K562 (cell line): ENCODE measurements around the gene ZNF224. TPM values are rescaled to one million over a fixed set of nuclear protein-coding genes. Genes with fewer than 3 reads are reported as not detected.

Source experiments
- CCAR2 ChIP-seq: fragments of 200-400 bp; formaldehyde crosslinking; IDR thresholded peaks from 2 replicates; pipeline ENCODE4 v1.6.1; 2017; ENCODE audit warnings: mild to moderate bottlenecking, low read depth, low read length
- DPF2 ChIP-seq: fragments of 450-650 bp; IDR thresholded peaks from 2 replicates; pipeline ENCODE4 v1.6.1; 2016
- HCFC1 ChIP-seq: IDR thresholded peaks from 2 replicates; pipeline ENCODE4 v1.6.1; 2012; ENCODE audit warnings: low read depth, low read length, improper control_type of control experiment
- HDAC3 ChIP-seq: fragments of 450-650 bp; IDR thresholded peaks from 2 replicates; pipeline ENCODE4 v1.6.1; 2018; ENCODE audit warnings: borderline replicate concordance, mild to moderate bottlenecking, moderate library complexity; ENCODE audit not compliant: partially characterized antibody
- KDM4B ChIP-seq, 2 experiments: fragments of 450-650 bp in 1 of 2; sonication (generic) in 1 of 2; IDR thresholded peaks; 2 replicates each; pipeline ENCODE4 v1.6.1; 2016 to 2017; ENCODE audit warnings: borderline replicate concordance in 2 of 2, antibody characterized with exemption in 1 of 2, low read depth in 1 of 2, mild to moderate bottlenecking in 1 of 2
- LCOR ChIP-seq: sonication (generic); formaldehyde crosslinking; IDR thresholded peaks from 2 replicates; pipeline ENCODE4 v1.8.0; 2022; ENCODE audit warnings: mild to moderate bottlenecking, missing genetic modification reagents
- MBD2 ChIP-seq: sonication (generic); IDR thresholded peaks from 2 replicates; pipeline ENCODE4 v1.6.1; 2016; ENCODE audit warnings: low read depth, borderline replicate concordance
- MTF1 ChIP-seq: fragments of 250-450 bp; sonication (Bioruptor Pico); IDR thresholded peaks from 2 replicates; pipeline ENCODE4 v1.9.0; 2021; ENCODE audit warnings: moderate library complexity, mild to moderate bottlenecking, inconsistent platforms, borderline replicate concordance
- TBL1XR1 ChIP-seq, 2 experiments: IDR thresholded peaks; 2 replicates each; pipeline ENCODE4 v1.6.1; 2012; ENCODE audit warnings: improper control_type of control experiment in 2 of 2, low read length in 2 of 2, mild to moderate bottlenecking in 1 of 2
- ZNF165 ChIP-seq: fragments of 250-450 bp; sonication (Bioruptor Pico); IDR thresholded peaks from 2 replicates; pipeline ENCODE4 v1.4.0; 2020; ENCODE audit warnings: borderline replicate concordance
- polyA plus RNA-seq, 8 experiments: library from polyadenylated mRNA; depleted of rRNA in 4 of 8; stranded (reverse) in 5 of 8; unstranded in 3 of 8; fragments of >200 nt; fragmentation: Nextera tagmentation in 2 of 8; fragmentation: Illumina TruSeq in 1 of 8; extraction: Ambion mirVana in 2 of 8; extraction: Trizol in 1 of 8; gene quantifications; 2 replicates each; pipeline versions ENCODE4 v1.2.1 to v1.2.3, GENCODE V29; 2011 to 2014; ENCODE audit warnings: inconsistent platforms in 1 of 8, missing spikeins in 1 of 8
- total RNA-seq, 7 experiments: library from RNA; depleted of rRNA in 6 of 7; stranded (reverse); fragments of >200 nt in 6 of 7; fragmentation: Illumina TruSeq in 2 of 7; extraction: Trizol in 2 of 7; gene quantifications; 2 replicates each; pipeline versions ENCODE4 v1.2.1 to v1.2.3, GENCODE V29; 2011 to 2021; ENCODE audit warnings: low replicate concordance in 1 of 7
- TF ChIP-seq, protein P1 (sequence below): fragments of 250-450 bp; sonication (Bioruptor Pico); IDR thresholded peaks from 2 replicates; pipeline ENCODE4 v1.9.0; 2021; ENCODE audit warnings: mild to moderate bottlenecking, inconsistent platforms
- TF ChIP-seq, protein P2 (sequence below): sonication (generic); formaldehyde crosslinking; IDR thresholded peaks from 2 replicates; pipeline ENCODE4 v1.8.0; 2023; ENCODE audit warnings: mild to moderate bottlenecking, missing genetic modification reagents
- TF ChIP-seq, protein P3 (sequence below): fragments of 250-450 bp; sonication (Bioruptor Pico); IDR thresholded peaks from 2 replicates; pipeline ENCODE4 v1.5.0; 2021; ENCODE audit warnings: mild to moderate bottlenecking, moderate library complexity
- TF ChIP-seq, protein P4 (sequence below): fragments of 150-350 bp; conservative IDR thresholded peaks from 2 replicates; pipeline ENCODE4 v1.6.1; 2014; ENCODE audit warnings: low read length

The ZNF224 gene
- total and polyA plus RNA-seq, 9 of the 15 experiments (the other 6 are each of a cell fraction or from before 2014, with no cell fraction given), result 4.4 to 15.6 (median 10.0) TPM

DNA sequence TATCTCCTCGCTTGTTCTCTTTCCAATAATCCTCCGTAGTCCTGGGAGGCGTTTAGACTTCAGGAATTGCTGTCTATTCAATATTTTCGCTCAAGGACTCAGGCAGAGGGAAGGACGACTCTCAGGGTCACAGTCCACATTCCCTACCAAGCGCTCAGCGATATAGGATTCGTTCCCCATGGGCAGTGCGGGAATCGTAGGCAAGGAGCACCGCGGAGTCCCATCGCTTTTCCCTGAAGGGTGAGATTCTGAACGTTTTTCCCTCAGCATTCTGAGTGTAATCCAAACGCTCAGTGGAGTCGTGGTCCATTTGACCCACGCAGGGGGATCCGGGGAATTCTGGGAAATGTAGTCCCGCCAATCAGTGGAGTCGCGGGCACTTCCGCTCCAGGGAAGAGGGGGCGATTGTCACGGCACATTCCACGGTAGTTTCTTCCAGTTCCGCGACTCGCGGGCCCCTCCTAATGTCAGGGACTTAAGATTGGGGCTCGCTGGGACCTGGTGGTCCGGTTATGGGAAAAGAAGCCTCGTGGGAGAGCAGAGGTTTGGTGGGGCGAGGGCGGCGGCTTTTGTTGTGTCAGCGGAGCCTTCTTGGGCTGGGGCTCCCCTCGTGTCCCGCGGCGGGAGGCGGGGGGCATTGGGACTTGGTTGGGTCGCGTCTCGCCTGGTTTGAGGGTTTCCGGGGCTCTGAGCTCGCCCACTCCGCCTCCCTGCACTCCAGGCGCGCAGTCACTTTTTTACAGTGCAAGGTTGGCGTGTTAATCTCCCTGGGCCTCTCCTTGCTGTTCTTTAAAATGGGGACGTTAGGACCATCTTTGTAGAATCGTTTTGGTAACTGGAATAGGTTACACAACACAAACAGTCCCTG is 47.3 kb downstream of the ZNF224 start, which contains the start of gene ZNF234 (continued):
- TF ChIP-seq TBL1XR1 (IDR thresholded peaks at IDR 0.05; ENCODE audit: low read length in 2 of 2) (no peak), MTF1 (CRISPR knock-in tag) (no peak), HDAC3 (no peak), MBD2 (no peak), HCFC1 (peak; percentile 80), ZNF165 (CRISPR knock-in tag) (no peak), CCAR2 (no peak), LCOR (CRISPR knock-in tag) (no peak), KDM4B (IDR thresholded peaks at IDR 0.05; ENCODE audit: borderline replicate concordance in 2 of 2, low read depth in 1 of 2) (no peak), DPF2 (no peak)
- TF ChIP-seq, protein P1, sequence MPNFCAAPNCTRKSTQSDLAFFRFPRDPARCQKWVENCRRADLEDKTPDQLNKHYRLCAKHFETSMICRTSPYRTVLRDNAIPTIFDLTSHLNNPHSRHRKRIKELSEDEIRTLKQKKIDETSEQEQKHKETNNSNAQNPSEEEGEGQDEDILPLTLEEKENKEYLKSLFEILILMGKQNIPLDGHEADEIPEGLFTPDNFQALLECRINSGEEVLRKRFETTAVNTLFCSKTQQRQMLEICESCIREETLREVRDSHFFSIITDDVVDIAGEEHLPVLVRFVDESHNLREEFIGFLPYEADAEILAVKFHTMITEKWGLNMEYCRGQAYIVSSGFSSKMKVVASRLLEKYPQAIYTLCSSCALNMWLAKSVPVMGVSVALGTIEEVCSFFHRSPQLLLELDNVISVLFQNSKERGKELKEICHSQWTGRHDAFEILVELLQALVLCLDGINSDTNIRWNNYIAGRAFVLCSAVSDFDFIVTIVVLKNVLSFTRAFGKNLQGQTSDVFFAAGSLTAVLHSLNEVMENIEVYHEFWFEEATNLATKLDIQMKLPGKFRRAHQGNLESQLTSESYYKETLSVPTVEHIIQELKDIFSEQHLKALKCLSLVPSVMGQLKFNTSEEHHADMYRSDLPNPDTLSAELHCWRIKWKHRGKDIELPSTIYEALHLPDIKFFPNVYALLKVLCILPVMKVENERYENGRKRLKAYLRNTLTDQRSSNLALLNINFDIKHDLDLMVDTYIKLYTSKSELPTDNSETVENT (CRISPR knock-in tag), result no peak
- TF ChIP-seq, protein P2, sequence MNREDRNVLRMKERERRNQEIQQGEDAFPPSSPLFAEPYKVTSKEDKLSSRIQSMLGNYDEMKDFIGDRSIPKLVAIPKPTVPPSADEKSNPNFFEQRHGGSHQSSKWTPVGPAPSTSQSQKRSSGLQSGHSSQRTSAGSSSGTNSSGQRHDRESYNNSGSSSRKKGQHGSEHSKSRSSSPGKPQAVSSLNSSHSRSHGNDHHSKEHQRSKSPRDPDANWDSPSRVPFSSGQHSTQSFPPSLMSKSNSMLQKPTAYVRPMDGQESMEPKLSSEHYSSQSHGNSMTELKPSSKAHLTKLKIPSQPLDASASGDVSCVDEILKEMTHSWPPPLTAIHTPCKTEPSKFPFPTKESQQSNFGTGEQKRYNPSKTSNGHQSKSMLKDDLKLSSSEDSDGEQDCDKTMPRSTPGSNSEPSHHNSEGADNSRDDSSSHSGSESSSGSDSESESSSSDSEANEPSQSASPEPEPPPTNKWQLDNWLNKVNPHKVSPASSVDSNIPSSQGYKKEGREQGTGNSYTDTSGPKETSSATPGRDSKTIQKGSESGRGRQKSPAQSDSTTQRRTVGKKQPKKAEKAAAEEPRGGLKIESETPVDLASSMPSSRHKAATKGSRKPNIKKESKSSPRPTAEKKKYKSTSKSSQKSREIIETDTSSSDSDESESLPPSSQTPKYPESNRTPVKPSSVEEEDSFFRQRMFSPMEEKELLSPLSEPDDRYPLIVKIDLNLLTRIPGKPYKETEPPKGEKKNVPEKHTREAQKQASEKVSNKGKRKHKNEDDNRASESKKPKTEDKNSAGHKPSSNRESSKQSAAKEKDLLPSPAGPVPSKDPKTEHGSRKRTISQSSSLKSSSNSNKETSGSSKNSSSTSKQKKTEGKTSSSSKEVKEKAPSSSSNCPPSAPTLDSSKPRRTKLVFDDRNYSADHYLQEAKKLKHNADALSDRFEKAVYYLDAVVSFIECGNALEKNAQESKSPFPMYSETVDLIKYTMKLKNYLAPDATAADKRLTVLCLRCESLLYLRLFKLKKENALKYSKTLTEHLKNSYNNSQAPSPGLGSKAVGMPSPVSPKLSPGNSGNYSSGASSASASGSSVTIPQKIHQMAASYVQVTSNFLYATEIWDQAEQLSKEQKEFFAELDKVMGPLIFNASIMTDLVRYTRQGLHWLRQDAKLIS, result no peak
- TF ChIP-seq, protein P3, sequence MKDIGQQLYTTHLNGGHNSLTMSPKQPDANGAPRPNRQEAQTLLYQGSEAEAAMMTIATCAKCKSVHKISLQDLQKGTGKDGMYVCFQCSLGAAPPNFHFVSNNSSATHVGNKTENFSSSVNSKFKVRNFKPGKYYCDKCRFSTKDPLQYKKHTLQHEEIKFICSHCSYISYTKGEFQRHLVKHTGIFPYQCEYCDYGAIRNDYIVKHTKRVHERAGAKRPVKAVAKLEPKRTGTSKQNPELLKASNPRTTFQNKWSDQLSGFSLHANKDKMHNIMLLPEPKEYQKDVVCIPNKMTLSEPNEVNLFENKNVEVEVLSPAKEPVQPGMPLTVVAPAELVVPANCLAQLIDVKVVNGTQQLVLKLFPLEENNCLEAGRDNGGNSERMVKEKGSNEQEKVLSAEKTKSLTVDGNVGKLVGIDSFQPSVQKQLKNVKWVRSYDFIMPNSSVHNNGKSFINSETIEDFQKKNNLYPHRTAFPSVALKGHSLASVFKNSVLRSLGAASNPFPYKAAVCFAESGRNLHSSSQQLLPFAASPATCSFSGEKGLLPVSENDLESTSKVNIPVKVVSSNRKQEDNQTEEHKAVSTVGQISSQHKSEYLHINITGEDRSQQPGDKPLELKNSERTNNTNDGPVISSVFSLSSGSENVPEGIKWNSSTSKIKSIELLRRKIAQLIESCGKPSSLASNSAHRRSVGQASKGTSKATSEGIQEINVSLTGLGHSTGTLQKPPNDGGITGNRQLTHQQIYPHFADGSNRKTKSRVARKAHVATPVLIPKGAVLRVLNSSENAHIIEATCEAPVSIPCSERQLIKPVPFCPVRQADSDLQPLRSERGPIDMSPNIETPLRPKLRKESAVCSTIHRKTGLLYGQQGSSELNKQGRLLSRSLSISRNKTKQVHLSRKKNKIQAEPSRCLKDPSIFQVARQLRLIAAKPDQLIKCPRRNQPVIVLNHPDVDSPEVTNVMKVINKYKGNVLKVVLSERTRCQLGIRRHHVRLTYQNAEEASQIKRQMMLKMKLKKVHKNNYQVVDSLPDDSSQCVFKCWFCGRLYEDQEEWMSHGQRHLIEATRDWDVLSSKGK (CRISPR knock-in tag), result no peak
- TF ChIP-seq, protein P4, sequence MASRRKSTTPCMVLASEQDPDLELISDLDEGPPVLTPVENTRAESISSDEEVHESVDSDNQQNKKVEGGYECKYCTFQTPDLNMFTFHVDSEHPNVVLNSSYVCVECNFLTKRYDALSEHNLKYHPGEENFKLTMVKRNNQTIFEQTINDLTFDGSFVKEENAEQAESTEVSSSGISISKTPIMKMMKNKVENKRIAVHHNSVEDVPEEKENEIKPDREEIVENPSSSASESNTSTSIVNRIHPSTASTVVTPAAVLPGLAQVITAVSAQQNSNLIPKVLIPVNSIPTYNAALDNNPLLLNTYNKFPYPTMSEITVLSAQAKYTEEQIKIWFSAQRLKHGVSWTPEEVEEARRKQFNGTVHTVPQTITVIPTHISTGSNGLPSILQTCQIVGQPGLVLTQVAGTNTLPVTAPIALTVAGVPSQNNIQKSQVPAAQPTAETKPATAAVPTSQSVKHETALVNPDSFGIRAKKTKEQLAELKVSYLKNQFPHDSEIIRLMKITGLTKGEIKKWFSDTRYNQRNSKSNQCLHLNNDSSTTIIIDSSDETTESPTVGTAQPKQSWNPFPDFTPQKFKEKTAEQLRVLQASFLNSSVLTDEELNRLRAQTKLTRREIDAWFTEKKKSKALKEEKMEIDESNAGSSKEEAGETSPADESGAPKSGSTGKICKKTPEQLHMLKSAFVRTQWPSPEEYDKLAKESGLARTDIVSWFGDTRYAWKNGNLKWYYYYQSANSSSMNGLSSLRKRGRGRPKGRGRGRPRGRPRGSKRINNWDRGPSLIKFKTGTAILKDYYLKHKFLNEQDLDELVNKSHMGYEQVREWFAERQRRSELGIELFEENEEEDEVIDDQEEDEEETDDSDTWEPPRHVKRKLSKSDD, result no peak
